ENCODE data around the gene LMCD1.
"Not testable (repeated sequence)": the region's sequence is repeated elsewhere in the genome, so short reads cannot be mapped to it uniquely, and the experiment has no call there.

The LMCD1 gene

GRCh38 chr3:8565376-8565775, 63.8 kb downstream of the LMCD1 start:
- no peak for DNase-seq

DNA sequence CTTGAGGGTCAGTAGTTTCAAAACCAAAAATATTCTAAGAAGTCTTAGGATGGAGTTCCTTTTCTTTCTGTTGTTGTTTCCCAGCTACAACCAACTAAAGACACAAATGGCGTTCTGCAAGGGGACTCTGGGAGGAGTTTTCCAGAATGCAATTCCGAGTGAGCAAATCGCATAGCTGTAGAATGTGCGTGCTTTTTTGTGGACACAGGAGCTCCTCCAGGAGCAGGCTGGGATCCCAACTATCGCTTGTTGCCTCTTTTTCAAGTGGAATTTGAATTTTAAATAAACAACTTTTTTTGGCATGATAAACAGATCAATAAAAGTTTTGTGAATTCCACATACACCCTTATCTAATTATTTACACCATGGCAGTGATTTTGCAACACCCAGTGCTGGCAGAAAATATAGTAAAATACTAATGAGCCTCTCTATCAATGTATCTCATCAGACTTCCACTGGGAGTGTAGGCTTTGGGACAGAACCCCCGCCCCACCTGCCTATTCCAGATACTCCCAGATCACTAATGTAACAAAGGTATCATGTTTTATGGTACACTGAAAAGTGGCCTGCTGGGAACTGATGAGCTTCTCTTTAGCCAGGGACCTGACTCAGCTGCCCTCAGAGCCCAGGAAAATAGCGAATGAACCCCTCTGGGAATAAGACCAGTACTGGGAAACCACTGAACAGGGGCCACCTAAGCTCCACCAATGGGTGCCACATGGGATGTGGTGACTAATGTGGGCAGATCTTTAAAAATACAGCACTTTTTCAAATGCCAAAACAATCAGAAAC, 66.4 kb downstream of the LMCD1 start:
- DNase-seq = no peak

- no peak for DNase-seq
Measured at GRCh38 chr3:8571256-8571655, 69.6 kb downstream of the LMCD1 start.

GRCh38 chr3:8573342-8573926, 71.8 kb downstream of the LMCD1 start:
- no peak for DNase-seq

DNA sequence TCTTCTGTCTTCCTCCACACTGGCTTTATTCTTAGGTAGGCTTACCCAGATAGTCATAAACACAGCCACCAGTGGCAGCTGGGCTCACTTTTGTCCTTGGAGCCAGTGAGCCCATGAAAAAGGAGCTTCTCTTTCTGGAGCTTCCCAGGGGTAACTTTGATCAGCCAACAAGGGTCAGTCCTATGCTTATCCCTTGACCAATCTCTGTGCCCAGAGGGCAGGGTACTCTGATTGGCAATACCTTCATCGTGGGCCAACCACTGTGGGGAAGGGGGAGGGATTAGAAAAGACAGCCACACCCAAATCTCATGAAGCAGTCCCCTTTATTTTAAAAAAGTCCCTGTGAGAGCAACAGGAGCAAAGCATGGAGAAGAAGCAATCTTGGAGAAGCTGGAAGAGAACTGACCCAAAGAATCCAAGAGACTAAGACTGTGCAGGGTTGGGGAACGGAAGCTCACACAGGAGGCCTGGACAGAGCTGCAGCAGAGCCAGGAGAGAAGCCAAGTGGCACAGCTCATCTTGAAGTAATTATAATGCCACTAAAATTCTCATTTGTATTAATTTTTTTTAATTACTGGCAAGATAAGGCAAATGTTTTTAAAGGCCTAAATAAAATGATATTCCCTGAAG, 72.5 kb downstream of the LMCD1 start:
- no peak for DNase-seq

- no peak for DNase-seq
Measured at GRCh38 chr3:8574670-8575322, 73.2 kb downstream of the LMCD1 start.

GRCh38 chr3:8575364-8576104, 73.9 kb downstream of the LMCD1 start:
- DNase-seq = no peak

DNA sequence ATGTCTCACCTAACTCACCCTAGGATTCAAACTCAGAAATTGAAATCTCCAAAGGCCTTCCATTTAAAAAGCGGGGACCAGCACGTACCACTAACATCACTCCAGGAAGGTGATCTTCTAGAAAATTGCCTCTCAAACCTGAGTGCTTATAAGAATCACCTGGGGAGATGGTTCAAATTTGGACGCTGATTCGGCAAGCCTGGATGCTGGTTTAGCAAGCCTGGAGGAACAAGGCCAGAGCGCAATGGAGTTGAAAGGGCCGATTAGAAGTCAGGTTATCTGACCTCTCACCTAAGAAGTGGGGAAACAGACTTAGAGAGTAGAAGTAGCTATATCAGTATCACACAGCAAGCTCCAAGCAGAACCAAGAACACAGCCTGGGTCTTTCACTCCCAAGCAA, 74.8 kb downstream of the LMCD1 start:
- DNase-seq = no peak

DNA sequence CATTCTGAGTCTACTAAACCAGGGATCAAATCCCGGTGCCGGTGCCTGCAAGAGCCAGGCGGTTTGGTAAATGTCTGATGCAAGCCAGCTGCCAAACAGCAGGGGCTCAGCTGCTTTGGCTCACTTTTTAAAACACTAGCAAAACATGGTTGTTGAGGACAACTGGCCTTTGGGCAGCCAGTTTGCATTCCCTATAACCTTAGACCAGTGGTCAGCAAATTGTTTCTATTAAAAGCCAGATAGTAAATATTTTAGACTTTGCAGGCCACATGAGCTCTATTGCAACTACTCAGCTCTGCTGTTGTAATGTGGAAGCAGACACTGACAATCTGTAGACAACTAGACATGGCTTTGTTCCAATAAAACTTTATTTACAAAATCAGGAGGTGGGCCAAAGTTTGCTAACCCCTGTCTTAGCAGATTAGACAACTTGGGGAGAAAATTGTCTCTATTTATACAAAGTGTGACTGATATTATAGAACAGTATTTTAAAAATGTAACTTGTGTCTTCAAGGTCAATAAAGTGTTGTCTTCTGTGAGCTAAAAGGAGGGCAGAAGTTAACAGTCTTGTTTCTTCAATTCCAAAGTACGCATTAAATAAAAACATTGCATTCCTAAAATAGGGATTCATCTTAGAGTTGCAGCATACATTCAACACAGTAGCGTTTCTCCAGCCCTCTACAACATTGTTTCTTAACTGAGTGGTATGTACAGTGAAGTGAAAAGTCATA, 75.4 kb downstream of the LMCD1 start:
- no peak for DNase-seq

GRCh38 chr3:8578282-8578681, 76.7 kb downstream of the LMCD1 start:
- no peak for DNase-seq

DNA sequence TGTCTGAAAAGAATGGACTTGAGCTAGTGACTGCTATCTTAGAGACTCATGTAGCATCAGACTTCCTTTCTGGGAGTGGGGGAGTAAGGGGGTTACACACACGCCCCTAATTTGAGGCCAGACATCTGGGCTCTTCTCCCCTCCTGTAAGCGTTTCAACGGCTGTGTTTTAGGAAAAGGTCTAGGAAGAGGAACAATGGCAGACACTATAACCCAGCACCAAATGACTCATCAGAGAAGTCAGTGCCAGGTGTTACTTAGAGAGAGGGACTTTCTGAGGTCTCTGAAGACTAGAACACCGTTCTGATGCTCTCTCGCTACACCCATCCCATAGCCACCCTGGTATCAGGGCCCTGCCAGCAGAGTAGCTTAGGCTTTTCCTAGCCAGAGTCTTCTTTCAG, 77.5 kb downstream of the LMCD1 start:
- DNase-seq = no peak

DNA sequence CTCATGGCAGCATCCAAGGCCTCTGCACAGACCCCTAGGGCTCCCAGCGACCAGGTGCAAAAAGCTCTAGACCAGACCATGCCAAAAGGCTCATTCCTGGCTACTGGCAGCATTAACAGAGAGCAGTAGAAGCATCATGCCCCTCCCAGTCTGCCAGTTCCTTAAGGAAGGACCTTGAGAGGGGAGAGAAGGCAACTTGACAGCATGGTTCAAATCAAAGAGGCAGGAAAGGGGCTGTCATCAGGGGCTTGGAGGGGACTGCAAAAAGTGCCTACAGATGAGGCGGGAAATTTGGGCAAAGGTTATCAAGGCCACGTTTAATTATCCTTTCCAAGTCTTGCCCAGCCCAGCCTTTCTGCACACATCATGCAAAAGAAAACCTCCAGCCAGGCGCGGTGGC, 78.3 kb downstream of the LMCD1 start:
- no peak for DNase-seq

DNA sequence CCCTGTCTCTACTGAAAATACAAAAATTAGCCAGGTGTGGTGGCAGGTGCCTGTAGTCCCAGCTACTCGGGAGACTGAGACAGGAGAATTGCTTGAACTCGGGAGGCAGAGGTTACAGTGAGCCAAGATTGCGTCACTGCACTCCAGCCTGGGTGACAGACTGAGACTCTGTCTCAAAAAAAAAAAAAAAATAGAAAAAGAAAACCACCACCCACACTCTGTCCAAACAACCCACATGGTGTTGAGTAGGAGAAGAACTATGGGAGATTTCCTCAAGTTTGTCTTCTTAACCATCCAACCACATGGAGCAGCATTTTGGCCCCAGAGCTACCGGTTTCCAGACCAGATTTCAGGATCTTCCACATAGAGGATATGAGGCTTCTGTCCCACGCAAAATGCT, 78.8 kb downstream of the LMCD1 start:
- DNase-seq = not testable (repeated sequence)

DNA sequence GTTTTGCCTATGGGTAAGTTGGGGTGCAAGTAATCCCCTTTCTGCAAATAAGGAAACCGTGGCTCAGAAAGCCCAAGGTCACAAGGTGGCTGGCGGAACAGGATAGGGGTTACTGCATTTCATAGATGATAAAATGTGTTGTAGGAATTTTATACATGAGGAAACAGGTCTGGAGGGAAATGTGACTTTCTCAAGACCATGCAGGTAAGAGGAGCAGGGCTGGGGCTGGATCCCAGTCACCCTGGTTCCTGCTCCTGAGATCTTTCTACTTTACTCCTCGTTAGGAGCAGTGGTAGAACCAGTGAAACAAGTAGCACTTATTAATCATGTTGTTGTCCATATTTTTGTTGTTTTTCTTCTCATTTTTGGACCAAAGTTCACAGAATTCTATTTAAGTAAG, 79.8 kb downstream of the LMCD1 start:
- DNase-seq = no peak

DNA sequence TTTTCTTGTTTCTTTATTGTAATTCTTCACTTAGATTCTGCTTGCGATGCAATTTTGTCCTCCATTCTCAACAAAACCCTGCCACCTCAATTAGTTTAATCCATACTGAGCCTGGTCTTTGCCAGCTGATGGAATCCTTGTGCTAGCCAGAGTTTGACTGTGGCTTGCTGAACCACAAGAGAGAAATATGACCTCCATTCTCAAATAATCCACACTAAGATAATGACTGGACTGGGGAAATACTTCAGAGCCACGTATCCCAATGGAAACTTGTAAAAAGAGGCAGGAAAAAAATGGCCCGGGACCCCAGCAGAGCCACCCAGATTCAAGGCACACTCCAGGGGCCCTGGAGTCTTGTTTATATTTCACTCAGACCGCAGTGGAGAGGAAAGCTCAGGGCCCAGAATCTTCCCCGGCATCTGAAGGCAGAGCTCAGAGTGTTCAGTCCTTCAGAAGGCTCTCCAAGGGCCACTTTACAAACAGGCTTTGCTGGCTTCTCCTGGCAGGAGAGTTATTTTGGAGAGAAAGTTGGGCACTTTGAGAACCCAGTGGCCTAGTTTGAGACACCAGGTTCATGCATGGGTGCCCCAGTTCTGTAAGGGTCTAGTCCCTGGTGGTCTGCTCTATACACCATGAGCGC, 80.3 kb downstream of the LMCD1 start:
- DNase-seq = no peak

DNA sequence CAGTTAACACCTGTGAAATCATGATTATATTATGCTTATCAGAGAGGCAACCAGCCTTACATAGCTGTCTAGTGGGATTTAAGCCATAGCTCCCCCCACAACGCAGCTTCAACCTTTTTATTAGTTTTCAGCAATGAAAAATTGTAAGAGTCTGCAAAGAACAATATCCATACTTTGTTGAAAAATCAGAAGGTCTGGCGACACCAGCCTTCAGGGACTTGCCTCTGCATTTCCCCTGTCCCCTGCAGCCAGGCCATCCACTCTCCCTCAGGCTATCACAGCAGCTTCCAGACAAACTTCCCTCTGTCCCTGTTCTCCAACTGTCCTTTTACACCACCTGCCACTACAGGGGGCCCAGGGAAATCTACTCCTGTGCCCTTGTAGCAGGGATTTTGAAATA, 83.0 kb downstream of the LMCD1 start:
- no peak for DNase-seq

GRCh38 chr3:8589880-8590556, 88.4 kb downstream of the LMCD1 start:
- no peak for DNase-seq

DNA sequence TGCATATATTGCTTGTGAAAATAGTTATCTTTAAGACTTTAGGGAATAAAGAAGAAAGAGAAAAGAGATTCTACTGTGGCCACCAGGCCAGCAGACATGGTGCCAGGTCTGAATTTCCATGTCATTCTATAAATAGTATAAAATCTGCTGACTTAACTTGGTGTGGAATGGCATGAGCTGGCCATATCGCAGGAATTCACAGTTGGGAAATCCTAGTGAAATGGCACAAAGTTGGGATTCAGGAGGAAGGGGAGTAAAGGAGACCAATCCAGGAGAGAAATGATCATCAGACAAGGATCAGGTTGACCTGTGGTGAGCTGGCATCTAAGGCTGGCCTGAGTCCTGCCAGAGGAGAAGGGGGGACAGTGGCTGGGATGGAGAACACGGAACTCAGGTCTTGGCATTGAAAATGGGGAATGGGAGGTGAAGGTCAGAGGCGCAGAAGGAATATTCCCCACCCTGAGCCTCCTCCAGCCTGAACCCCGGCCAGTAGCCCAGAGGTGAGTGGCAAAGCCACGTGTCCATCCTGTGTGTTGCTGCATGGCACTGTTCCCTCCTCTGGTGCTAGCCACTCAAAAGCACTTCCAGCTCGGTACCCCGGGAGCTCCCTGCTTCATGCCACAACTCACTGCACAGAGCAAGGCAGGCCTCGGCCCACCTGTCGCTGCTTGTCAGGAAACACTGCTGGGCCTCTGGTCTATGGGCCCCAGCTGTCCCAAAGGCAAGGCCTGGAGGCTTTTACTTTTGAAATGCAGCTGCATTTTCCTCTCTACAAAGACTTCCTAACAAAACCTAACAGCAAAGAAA, 91.6 kb downstream of the LMCD1 start:
- no peak for DNase-seq

DNA sequence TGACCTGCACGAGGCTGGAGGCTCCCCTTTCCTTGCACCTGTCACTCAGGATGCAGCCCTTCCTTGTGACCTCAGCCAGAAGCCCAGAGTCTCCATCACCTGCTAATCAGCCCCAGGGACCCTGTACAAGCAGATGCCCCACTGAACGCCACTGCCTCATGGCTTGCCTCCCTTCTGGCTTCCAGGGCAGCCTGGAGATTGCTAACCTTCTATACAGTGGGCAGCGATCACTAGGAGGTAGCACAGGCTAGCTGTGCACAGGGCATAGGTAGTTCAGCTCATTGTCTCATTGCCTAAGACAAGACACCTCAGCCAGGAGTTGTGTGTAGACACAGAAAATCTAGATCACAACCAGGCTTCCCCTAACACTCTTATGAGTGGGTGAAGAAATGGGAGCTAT, 93.6 kb downstream of the LMCD1 start:
- DNase-seq = no peak

- no peak for DNase-seq
Measured at GRCh38 chr3:8595695-8596115, 94.1 kb downstream of the LMCD1 start.
